GF-D8 (cell line): Measurements from ENCODE around the gene CTDSPL.
"Not testable (repeated sequence)": the region's sequence is repeated elsewhere in the genome, so short reads cannot be mapped to it uniquely, and the experiment has no call there.

Experiments
- DNase-seq: peaks from one replicate; lab custom pipeline; 2025; lab: John Stamatoyannopoulos, UW

The CTDSPL gene

DNA sequence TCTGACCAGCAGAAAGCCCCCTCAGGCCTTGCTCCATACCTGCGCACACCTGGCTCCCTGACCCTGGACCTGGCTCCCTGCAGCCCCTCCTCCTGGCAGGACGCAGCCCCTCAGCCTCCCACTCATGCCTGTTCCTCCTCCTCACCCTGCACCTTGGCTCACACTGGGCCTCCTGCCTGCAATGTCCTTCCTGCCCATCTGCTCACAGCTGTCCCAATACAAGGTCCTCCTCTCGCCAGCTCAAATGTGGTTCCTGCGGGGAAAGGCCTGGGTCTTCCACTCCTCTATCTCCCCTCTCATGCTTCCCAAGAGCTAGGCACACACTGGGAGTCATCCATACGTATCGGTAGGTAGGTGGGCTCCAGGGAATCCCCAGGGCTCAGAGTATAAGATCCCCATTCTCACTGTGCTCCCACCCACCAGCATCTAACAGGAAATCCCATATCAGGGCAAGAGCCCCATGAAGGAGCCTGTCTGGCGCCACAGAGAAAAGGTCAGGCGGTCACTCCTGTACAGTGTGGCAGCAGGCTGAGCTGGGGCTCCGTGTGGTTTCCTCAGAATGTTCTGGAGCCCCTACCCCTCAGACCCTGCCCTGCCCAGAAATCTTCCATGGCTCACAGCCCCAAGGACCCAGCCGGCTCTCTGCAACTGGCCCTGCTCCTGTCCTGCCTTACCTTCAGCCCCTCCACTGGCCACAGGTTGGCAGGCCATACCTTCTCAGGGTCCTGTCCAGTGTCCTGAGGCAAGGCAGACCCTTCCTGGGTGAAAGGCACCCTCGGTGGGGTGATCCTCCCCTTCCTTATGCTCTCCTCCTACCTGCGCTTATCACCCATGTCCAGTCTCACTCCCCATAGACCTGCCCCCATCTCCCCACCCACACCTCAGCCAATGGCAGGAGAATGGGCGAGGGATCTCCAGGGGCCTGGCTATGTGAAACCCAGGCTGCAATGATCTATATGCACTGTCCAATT lies 156.9 kb downstream of the CTDSPL start:
- DNase-seq = no peak

DNA sequence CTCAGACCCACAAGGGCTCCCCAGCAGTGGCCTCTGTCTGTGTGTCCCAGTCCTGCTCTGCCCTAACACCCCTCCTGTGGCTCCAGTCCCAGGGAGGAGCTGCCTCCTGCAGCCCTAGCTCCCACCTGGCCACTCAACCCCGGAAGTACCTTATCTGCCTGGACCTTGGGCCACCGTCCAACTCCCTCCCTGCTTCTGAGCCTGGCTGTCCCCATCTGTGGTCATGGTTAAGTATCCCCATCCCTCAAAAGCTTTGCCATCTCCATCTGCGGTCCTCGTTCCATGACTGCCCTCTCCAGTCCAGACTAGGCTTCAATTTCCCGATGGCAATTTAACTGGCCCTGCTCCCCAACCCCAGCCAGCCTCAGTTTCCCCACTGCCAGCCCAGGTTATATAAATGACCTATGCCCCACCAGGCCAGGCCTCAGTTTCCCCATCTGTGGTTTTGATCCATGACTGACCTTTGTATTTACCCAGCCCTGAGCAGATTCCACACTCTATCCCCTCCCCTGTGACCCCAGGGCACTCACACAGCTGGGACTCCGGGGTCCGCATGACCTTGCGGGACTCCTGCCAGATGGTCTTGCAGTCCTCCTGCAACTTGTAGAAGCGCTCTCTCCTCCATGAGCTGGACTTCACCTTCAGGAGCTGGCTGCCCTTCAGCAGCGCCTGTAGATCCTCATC lies 158.1 kb downstream of the CTDSPL start:
- no peak for DNase-seq

DNA sequence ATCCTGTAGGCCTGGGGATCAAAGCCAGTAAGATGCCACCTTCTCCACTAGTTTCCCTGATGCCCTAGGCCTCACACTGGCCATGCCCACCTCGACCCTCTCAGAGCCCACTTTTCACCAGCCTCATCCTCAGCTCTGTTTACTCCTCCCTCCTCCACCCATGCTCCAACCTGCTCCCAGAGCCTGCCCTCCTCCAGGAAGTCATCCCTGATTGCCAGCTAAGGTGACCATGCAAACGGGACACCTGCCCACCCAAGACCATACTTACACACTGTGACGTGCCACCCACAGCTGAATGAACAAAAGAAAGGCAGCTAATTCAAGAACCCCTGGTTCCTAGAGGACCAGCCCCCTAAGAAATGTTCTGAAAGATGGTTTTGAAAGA lies 158.7 kb downstream of the CTDSPL start:
- DNase-seq = no peak

DNA sequence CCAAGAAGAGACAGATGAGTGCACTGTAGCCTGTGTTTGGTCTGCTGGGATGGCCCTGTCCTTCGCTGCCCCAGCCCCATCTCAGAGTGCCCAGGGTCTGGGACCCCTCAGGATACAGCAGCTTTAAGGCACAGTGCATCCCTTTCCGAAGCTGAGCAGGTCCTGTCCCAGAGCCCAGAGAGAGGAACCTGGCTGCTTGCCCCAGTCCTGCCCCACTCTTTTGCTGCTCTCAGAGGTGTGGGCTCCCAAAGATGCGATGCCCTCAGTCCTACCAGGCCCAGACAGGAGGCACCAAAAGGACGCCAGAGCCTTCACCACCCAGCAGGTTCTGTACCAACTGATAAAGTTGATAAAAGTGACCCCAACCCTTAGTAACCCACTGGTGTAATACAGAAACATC lies 159.5 kb downstream of the CTDSPL start:
- DNase-seq = no peak

DNA sequence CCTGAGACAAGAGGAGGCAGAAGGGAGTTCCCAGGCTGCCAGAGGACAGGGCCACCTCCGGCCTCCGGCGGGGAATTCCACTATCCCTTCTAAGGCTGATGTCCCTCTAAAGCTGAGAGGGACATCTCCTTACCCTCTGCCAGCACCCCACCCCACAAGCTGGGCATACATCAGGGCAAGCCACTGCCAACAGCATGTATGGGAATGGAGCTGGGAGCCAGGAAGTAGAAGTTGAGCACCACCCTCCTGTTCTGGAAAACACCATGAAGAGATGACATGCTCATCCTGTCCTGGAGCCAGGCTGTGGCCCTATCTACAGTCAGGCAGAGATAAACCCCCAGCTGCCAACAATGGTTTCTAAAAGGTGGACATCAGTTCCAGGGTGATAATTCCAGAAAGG lies 160.6 kb downstream of the CTDSPL start:
- no peak for DNase-seq

DNA sequence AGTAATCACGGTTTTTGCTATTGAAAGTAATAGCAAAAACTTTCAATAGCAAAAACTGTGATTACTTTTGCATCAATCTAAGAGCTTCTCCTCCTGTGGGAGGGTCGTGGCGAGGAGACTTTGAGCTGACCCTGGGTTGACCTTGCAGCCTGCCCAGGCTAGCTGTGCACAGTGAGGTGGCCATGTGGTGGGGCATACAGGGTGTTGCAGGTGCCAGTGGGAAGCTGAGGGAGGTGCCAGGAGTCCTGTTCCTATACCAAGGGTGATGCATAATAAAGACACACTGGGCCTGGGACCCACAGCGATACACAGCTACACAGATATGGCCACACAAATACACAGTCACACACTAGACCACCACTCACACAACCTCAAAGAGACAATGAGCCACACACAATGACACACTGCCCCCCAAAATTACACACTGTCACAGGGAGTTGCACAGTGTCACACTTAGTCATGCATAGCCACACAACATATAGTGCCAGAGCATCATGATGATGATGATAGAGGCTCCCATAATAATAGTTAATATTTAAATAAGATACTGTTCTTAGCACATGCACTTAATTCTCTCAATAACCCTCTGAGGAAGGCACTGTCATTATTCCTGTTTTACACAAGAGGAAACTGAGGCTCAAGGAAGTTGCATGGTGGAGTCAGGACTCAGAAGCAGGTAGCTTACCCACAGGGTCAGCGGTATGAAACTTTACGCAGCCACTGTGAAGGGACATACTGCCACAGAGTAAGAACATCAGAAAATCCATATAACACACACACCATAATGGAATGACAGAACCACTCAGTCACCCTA lies 161.4 kb downstream of the CTDSPL start:
- no peak for DNase-seq

DNA sequence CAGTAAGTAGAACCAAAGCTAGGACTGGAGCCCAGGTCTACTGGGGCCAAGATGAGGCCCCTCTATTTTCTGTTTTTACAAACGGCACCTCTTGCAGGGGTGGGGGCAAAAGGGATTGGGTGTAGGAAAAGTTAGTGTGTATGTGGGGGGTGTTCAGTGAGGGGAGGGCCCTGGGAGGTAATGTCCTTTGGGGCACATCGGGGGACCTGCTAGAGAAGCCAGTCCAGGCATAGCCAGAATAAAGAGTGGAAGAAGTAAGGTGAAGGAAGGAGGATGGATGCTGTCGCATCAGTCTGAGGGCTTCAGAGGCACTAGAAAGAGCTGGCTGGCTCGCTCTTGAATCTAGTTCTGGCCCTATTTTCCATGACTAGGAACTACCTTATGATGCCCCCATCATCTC lies 165.2 kb downstream of the CTDSPL start:
- no peak for DNase-seq

DNA sequence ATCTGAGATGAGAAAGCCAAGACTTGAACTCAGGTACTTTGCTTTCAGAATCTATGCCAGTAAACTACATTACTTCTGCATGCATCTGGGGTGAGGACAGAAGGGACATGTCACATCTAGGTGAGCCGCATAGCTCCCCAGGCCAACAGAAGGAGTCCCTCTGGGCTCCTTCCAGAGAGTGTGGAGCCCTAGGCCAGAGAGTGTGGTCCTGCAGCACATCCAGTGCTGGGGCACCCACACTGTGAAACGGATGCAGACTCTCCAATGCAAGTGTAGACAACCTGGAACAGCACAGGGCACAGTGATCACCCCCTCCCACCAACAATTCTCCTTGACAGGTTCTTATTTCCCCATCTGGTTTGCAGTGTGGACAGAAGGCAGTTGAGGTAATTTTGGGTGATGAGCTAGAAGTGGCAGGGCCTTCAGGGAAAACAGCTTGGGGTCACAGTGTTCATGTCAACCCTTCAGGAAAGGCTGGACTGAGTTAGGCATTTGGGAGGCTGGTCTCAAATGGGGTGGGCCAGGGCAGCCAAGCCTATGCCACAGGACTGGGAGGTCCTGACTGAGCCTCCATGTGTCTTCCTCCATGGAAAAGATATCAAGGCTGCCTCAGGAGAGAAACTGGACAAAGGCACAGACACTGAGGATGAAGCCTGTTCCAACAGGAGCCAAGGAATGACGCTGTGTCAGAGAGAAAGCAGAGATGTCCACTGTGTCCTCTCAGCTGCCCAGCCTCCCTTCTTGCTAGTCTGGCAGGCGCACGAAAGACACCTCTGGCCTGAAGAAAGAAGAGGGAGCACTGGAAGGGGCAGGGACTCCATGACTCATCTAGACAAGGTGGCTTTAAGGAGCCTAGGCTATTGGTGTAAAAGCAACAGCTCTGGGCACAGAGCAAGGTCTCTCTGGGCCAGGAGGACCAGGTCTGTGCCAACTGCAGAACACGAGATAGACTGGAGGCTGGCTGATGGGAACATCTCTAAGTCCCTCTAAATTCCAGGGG lies 166.1 kb downstream of the CTDSPL start:
- no peak for DNase-seq

DNA sequence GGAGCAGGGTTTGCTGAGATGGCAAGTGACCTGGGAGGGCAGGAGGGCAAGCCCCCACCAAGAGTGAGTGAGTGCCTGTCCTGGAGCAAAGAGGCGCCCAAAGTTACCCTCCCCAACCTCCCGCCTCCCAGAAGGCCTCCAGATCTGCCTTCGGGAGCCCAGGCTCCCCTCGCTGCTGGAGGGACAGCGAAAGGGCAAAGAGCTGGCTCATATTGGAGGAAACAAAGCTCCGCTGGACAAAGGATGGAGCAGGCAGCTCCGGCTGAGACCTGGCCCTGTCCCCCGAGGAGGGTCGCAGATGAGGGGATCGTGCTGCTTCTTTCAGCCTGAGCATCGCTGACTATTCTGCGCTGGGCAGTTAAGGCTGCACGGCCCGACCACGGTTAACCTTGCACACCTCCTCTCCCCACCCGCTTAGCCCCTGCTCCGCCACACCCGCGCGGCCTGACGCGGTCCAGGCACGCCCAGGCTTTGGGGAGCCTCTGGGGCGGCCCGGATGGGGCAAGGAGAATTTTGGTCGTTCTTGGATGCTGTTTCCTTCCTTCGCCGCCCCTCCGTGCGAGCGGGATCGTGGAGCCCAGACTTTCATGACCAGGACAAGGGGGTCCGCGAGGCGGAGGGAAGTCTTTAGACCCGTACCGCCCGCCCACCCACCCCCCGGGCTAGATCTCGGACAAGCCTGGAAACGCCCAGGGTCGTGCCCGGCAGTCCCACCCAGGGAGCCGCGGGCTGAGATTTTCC lies 167.1 kb downstream of the CTDSPL start:
- DNase-seq = no peak

DNA sequence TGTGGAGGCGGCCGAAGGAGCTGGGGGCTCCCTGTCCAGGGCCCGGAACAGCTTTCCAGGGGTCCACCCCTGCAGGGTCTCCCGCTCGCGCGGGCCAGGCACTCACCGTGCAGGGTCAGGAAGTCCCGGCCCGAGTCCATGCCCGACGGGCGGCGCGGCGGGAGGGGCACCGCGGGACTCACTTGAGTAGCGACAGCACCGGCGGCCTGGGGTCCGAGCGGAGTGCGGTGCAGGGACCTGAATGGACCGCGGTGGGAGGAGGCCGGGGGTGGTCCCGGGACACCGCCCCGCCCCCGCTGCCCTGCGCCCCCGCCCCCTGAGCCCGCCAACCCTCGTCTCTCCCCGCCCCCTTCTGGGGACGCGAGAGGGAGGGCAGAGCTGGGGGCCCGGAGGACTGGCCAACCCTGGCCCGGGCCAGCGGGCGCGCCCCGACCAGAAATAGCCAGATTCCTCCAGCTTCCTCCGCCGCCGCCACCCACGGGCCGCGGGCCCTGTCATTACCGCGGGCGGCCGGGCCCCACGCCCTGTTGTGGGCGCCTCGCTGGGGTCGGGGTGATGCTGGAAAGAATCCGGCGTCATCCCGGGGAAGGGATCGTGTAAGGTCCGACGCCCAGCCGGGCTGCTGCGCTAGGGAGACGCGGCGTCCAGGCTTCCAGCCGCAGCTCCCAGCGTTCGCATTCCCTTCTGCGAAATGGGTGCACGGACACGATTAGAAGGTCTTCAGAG lies 167.9 kb downstream of the CTDSPL start, which contains the start of gene PLCD1:
PLCD1 (minus strand) TSS at position 243 of the 726 bp plus-strand sequence; CDS start at position 140, 103 bp downstream.
- no peak for DNase-seq

DNA sequence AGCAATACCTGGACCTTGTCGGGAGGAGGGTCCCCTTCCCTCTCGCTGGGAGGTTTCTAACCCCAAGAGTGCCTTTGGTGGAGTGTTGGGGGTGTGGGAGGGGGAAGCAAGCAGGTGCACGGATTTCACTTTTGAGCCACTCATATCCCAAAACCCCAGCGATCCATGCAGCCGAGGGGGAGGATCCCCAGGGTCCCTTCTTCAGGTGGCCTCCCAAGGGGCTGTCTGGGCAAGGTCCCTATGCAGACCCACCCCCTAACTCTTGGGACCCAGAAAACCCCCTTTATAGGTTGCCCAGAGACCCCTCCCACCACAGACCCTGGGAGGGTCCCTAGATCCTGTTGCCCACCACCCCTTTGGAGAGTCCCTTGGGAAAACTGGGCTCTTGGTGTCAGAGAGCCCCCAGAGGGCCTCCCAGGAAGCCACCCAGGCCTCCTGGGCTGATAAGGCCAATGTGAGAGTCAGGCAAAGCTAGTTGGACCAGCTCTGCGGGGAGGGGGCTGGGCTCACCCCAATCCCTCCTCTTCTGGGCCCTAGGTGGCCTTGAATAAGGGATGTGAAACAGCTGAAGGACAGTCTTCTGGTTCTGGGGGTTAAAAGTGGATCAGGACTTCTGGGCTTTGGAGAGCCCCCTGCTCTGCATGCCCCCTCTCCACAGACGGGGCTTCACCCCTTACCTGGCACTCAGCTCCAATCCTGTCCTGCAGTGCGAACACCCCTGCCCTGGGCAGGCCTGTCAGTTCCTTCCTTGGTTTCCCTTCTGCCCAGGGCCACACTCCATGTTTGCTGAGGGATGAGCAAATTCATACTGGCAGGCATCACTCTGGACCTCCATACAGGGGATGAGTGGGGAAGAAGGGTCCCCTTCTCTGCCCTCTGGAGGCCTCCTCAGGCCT lies 168.7 kb downstream of the CTDSPL start:
- no peak for DNase-seq

DNA sequence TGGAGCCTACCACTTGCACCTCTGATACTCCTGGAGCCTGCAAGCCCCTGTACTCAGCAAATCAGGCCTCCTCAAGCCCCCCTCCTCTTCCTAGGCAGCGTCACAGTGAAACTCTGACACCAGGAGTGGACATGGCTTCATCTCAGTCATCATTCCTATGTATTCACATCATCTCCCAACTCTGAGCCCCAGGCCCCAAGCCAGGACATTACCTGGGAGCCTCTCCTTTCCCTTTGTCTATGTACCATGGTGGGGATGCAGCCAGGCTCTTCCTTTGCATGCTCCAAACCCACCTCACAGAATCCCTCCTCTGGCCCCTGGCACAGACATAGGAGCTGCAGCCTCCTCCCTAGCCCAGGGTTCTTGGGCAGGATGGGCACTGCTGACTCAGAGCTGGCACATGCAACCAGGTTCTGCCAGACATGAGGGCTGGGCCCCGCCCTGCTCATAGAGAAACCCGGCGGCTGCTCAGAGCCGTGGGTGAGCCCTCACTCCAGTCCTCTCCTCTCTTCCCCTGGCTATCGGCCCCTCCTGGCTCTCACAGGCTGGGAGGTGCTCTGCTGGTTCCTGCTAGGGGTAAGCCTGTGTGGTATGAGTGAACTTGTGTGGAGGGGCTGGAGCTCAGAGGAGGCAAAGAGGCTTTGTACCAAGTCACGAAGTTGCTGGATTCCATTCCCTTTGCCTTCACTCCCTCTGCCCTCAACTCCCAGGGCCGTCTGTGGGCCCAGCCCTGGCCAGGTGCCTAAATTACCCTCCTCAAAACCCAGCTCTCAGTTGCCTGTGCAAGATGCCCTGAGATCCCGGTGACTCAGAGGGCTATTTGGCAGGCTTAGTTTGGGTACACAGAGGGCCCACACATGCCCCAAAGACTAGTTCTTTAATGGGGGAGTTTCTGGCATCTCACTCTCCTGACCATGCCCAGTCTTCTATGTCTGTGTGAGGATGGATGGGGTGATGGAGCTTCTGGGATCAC lies 169.6 kb downstream of the CTDSPL start:
- no peak for DNase-seq

DNA sequence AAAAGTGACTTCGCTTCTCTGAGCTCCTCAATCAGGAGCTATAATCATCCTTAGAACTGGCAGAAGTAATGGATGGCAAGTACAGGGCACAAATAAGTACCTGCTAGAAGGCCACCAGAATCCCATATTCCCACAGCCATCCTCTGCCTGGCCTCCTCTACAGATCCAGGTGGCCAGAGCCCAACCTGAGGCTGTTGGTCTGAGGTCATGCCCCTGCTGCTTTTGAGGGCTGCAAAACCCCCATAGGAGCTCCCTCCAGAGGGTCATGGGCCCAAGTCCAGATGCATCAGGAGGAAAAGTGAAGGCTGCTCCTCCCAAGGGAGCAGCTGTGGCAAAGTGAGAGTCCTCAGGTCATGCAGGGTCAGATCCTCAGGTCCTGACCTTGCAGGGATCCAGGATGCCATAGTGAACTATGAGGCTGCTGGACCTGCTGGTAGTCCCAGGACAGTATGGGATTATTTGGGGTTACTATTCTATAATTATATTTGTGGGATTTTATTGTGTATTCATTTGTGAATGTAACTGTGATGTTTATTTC lies 170.7 kb downstream of the CTDSPL start:
- DNase-seq = no peak

DNA sequence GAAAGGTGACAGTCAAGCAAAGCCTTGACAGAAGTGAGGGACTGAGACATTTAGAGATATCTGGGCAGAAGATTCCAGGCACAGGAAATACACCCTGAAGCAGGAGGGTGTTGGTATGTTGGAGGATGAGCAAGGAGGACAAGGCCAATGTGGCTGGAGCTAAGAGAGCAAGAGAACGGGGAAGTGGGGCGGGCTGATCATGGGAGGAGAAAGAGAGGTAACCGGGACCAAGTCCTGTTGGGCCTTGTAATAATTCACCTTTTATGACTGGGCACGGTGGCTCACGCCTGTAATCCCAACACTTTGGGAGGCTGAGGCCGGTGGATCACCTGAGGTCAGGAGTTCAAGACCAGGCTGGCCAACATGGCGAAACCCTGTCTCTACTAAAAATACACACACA lies 171.9 kb downstream of the CTDSPL start:
- not testable (repeated sequence) for DNase-seq
